HEK293T (cell line): ENCODE results near the gene NUDT16.

Experiments
- CTCF ChIA-PET: fragments of 350-600 bp; formaldehyde crosslinking; extraction: SDS; loops from one replicate; lab custom pipeline; 2021; ENCODE audit warnings: antibody characterized with exemption, inconsistent platforms; lab: Yijun Ruan, JAX
- POLR2A ChIA-PET: fragments of 350-600 bp; formaldehyde crosslinking; extraction: SDS; loops from one replicate; lab custom pipeline; 2020; ENCODE audit warnings: antibody characterized with exemption, inconsistent platforms; lab: Yijun Ruan, JAX
- DNase-seq: peaks from one replicate; pipeline ENCODE4 v3.0.0; 2012; ENCODE audit warnings: mixed read lengths; ENCODE audit errors: extremely low spot score
- ARNT ChIP-seq: fragments of 450-650 bp; IDR thresholded peaks from 2 replicates; pipeline ENCODE4 v1.6.1; 2017; ENCODE audit warnings: mild to moderate bottlenecking
- BHLHE40 ChIP-seq: fragments of 450-650 bp; IDR thresholded peaks from 2 replicates; pipeline ENCODE4 v1.6.1; 2016; ENCODE audit warnings: mild to moderate bottlenecking, moderate library complexity, borderline replicate concordance
- CTBP1 ChIP-seq: fragments of 450-650 bp; IDR thresholded peaks from 2 replicates; pipeline ENCODE4 v1.6.1; 2016; ENCODE audit warnings: borderline replicate concordance
- ELF4 ChIP-seq: fragments of 450-650 bp; IDR thresholded peaks from 2 replicates; pipeline ENCODE4 v1.6.1; 2017; ENCODE audit warnings: antibody characterized with exemption
- FOXA1 ChIP-seq: fragments of 450-650 bp; IDR thresholded peaks from 2 replicates; pipeline ENCODE4 v1.6.1; 2016; ENCODE audit warnings: mild to moderate bottlenecking
- FOXK2 ChIP-seq: fragments of 450-650 bp; IDR thresholded peaks from 2 replicates; pipeline ENCODE4 v1.6.1; 2016; ENCODE audit warnings: mild to moderate bottlenecking
- FOXM1 ChIP-seq: fragments of 450-650 bp; IDR thresholded peaks from 2 replicates; pipeline ENCODE4 v1.6.1; 2017; ENCODE audit warnings: mild to moderate bottlenecking, borderline replicate concordance
- HDGF ChIP-seq: fragments of 450-650 bp; IDR thresholded peaks from 2 replicates; pipeline ENCODE4 v1.6.1; 2017; ENCODE audit warnings: antibody characterized with exemption, borderline replicate concordance
- L3MBTL2 ChIP-seq: fragments of 450-650 bp; conservative IDR thresholded peaks from 2 replicates; pipeline ENCODE4 v1.6.1; 2016; ENCODE audit warnings: mild to moderate bottlenecking
- LEF1 ChIP-seq: fragments of 450-650 bp; IDR thresholded peaks from 2 replicates; pipeline ENCODE4 v1.6.1; 2017; ENCODE audit warnings: mild to moderate bottlenecking, borderline replicate concordance
- NFRKB ChIP-seq: fragments of 450-650 bp; IDR thresholded peaks from 2 replicates; pipeline ENCODE4 v1.6.1; 2016; ENCODE audit warnings: mild to moderate bottlenecking, moderate library complexity
- PKNOX1 ChIP-seq: fragments of 450-650 bp; IDR thresholded peaks from 2 replicates; pipeline ENCODE4 v1.6.1; 2016
- SP1 ChIP-seq: fragments of 450-650 bp; IDR thresholded peaks from 2 replicates; pipeline ENCODE4 v1.6.1; 2017
- SUZ12 ChIP-seq: fragments of 450-650 bp; IDR thresholded peaks from 2 replicates; pipeline ENCODE4 v1.6.1; 2016; ENCODE audit warnings: mild to moderate bottlenecking
- TARDBP ChIP-seq: fragments of 450-650 bp; IDR thresholded peaks from 2 replicates; pipeline ENCODE4 v1.6.1; 2016
- ZNF384 ChIP-seq: fragments of 450-650 bp; IDR thresholded peaks from 2 replicates; pipeline ENCODE4 v1.6.1; 2016

The NUDT16 gene

GRCh38 chr3:131397889-131398288 is 16.3 kb downstream of the NUDT16 start:
- TF ChIP-seq ELF4 (no peak), SP1 (no peak), SUZ12 (no peak), BHLHE40 (no peak), ARNT (no peak), NFRKB (no peak), FOXA1 (no peak), HDGF (no peak), TARDBP (no peak)
- CTCF ChIA-PET, result no interaction called here

GRCh38 chr3:131401978-131402377 is 20.4 kb downstream of the NUDT16 start:
- no peak for DNase-seq
- CTCF ChIA-PET, result no interaction called here
- TF ChIP-seq FOXK2 (no peak), L3MBTL2 (no peak), BHLHE40 (no peak), FOXM1 (no peak), FOXA1 (no peak), PKNOX1 (no peak), CTBP1 (no peak), ELF4 (no peak), ZNF384 (no peak), TARDBP (no peak), NFRKB (no peak), SUZ12 (no peak), SP1 (no peak), HDGF (no peak), LEF1 (no peak), ARNT (no peak)
- POLR2A ChIA-PET, result interaction anchor here (1.4 kb wide), 1 partner anchor 21 kb away, joined by 5 read pairs; the partner anchor contains the start of gene NUDT16

More at GRCh38 chr3:131397889-131398288, 16.3 kb downstream of the NUDT16 start:
- DNase-seq, result no peak
- POLR2A ChIA-PET, result no interaction called here

GRCh38 chr3:131402391-131403039 is 20.9 kb downstream of the NUDT16 start:
- ChIA-PET POLR2A (no interaction called here), CTCF (no interaction called here)
- DNase-seq, result no peak
- TF ChIP-seq LEF1 (no peak), SP1 (no peak), SUZ12 (no peak), HDGF (no peak), ZNF384 (no peak), NFRKB (no peak), CTBP1 (no peak), ELF4 (no peak), ARNT (no peak), BHLHE40 (no peak), TARDBP (no peak), PKNOX1 (no peak), L3MBTL2 (no peak), FOXA1 (no peak), FOXK2 (no peak), FOXM1 (no peak)

GRCh38 chr3:131403216-131403895 is 21.8 kb downstream of the NUDT16 start:
- no peak for DNase-seq
- ChIA-PET POLR2A (no interaction called here), CTCF (no interaction called here)
- TF ChIP-seq ZNF384, result no peak
- TF ChIP-seq L3MBTL2, result no peak
- no peak for TF ChIP-seq PKNOX1
- TF ChIP-seq CTBP1, result no peak
- no peak for TF ChIP-seq LEF1

- POLR2A ChIA-PET, result no interaction called here
- CTCF ChIA-PET, result no interaction called here
- no peak for TF ChIP-seq SUZ12
- TF ChIP-seq FOXA1, result no peak
- no peak for TF ChIP-seq CTBP1
- TF ChIP-seq PKNOX1, result no peak
- TF ChIP-seq SP1, result no peak
- TF ChIP-seq NFRKB, result no peak
- no peak for TF ChIP-seq FOXM1
- no peak for TF ChIP-seq BHLHE40
Observed at GRCh38 chr3:131405411-131405810, 23.8 kb downstream of the NUDT16 start.

GRCh38 chr3:131406274-131406673 is 24.7 kb downstream of the NUDT16 start:
- no peak for DNase-seq
- CTCF ChIA-PET, result no interaction called here
- POLR2A ChIA-PET, result no interaction called here
- TF ChIP-seq PKNOX1, result no peak
- no peak for TF ChIP-seq ELF4
- no peak for TF ChIP-seq TARDBP
- no peak for TF ChIP-seq LEF1
- TF ChIP-seq FOXM1, result no peak
- no peak for TF ChIP-seq ZNF384
- no peak for TF ChIP-seq HDGF
- no peak for TF ChIP-seq FOXK2
- no peak for TF ChIP-seq ARNT
- no peak for TF ChIP-seq NFRKB
- no peak for TF ChIP-seq SP1
- TF ChIP-seq CTBP1, result no peak

More at GRCh38 chr3:131405411-131405810, 23.8 kb downstream of the NUDT16 start:
- no peak for DNase-seq
